GM19099 (cell line): ENCODE data around the gene HRAS.

Source experiments
- POLR2A ChIP-seq: IDR thresholded peaks from 3 replicates; pipeline ENCODE4 v1.6.1; 2011; ENCODE audit warnings: low read depth; ENCODE audit not compliant: insufficient read length; ENCODE audit errors: extremely low read depth

The HRAS gene

GRCh38 chr11:490186-490929, 45.0 kb downstream of the HRAS start:
- TF ChIP-seq POLR2A: no peak

- no peak for TF ChIP-seq POLR2A
These were observed 45.7 kb downstream of the HRAS start for GRCh38 chr11:489610-490185.

GRCh38 chr11:488992-489391, 46.4 kb downstream of the HRAS start:
- no peak for TF ChIP-seq POLR2A

- TF ChIP-seq POLR2A: no peak
These were observed 46.8 kb downstream of the HRAS start for GRCh38 chr11:488579-488978.

GRCh38 chr11:488062-488461, 47.3 kb downstream of the HRAS start:
- no peak for TF ChIP-seq POLR2A

- no peak for TF ChIP-seq POLR2A
These were observed 47.8 kb downstream of the HRAS start for GRCh38 chr11:487571-488021.

GRCh38 chr11:486189-486588, 49.2 kb downstream of the HRAS start:
- no peak for TF ChIP-seq POLR2A

- no peak for TF ChIP-seq POLR2A
These were observed 50.8 kb downstream of the HRAS start for GRCh38 chr11:484616-485015.
